ENCODE data around the gene TUNAR.

Gene TUNAR

DNA sequence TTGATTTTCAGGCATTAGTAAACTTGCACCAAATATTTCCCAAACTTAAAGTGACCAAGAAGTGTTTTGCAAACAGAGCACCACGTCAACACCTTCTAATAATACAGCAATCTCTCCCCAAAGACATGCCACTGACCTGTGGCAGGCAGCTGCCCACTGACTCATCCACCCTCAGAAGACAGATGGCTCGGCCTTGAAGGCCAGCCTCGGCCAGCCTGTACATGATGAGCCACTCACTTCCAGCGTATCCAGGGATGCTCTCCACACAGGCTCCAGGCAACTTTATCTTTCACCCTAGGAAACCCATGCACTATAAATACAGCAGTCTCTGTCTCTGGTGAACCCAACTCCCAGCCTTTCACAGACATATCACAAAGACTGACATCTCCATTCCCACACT, 62.7 kb downstream of the TUNAR start:
- H3K27ac ChIP-seq (ENCODE audit: low read length): no peak overlapping the region
- H3K9ac ChIP-seq (ENCODE audit: low read length in 2 of 2): no peak overlapping the region
- no peaks in the 10 kb centered on the region for H3K4me1 ChIP-seq (ENCODE audit: control insufficient read depth, insufficient read depth, low read length)
- no peaks in the 10 kb centered on the region for H3K36me3 ChIP-seq (ENCODE audit: control insufficient read depth in 2 of 2, insufficient read depth in 2 of 2, low read length in 2 of 2)
- no peaks in the 10 kb centered on the region for H3K9me3 ChIP-seq (ENCODE audit: control insufficient read depth in 2 of 2, low read length in 2 of 2)
- no peaks in the 10 kb centered on the region for H3K27me3 ChIP-seq (ENCODE audit: control insufficient read depth in 1 of 2, insufficient read depth in 2 of 2, low read length in 2 of 2)
- H3K4me3 ChIP-seq (ENCODE audit: low read length in 2 of 2): no peak overlapping the region

- H3K27me3 ChIP-seq (ENCODE audit: control insufficient read depth in 1 of 2, insufficient read depth in 2 of 2, low read length in 2 of 2): no peaks in the 10 kb centered on the region
- peaks cover 0 to 3% of the 10 kb centered on the region in 2 donors for H3K9me3 ChIP-seq (ENCODE audit: control insufficient read depth in 2 of 2, low read length in 2 of 2)
- H3K4me3 ChIP-seq (ENCODE audit: low read length in 2 of 2): no peak overlapping the region
- no peak overlapping the region for H3K27ac ChIP-seq (ENCODE audit: low read length)
- H3K4me1 ChIP-seq (ENCODE audit: control insufficient read depth, insufficient read depth, low read length): no peaks in the 10 kb centered on the region
- no peak overlapping the region for H3K9ac ChIP-seq (ENCODE audit: low read length in 2 of 2)
- H3K36me3 ChIP-seq (ENCODE audit: control insufficient read depth in 2 of 2, insufficient read depth in 2 of 2, low read length in 2 of 2): no peaks in the 10 kb centered on the region
Measured at GRCh38 chr14:95941897-95942296, 65.3 kb downstream of the TUNAR start.

DNA sequence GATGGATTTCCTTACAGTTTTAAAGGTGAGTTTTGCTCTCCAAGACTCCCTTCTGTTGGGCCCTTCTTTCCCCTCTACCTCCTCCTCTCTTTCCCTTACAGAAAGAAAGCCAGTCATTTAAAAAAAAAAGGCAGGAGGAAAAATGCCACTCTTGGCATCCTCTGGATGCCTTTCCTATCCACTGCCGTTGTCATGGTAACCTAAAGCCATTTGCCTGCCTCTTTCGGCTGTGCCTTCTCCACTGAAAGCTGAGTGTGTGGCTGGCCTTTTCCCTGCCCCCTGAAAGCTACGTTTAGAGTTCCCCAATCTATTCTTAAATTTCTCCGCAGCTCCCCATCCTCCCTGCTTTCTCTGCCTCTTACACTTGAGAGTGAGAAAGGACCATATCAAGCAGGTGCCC, 67.1 kb downstream of the TUNAR start:
- H3K36me3 ChIP-seq (ENCODE audit: control insufficient read depth in 2 of 2, insufficient read depth in 2 of 2, low read length in 2 of 2): no peaks in the 10 kb centered on the region
- no peak overlapping the region for H3K9ac ChIP-seq (ENCODE audit: low read length in 2 of 2)
- no peaks in the 10 kb centered on the region for H3K4me1 ChIP-seq (ENCODE audit: control insufficient read depth, insufficient read depth, low read length)
- H3K4me3 ChIP-seq (ENCODE audit: low read length in 2 of 2): no peak overlapping the region
- H3K9me3 ChIP-seq (ENCODE audit: control insufficient read depth in 2 of 2, low read length in 2 of 2): peaks cover 0 to 3% of the 10 kb centered on the region in 2 donors
- no peak overlapping the region for H3K27ac ChIP-seq (ENCODE audit: low read length)
- H3K27me3 ChIP-seq (ENCODE audit: control insufficient read depth in 1 of 2, insufficient read depth in 2 of 2, low read length in 2 of 2): peaks cover 0 to 2% of the 10 kb centered on the region in 2 donors

GRCh38 chr14:95944462-95944861, 67.8 kb downstream of the TUNAR start:
- Histone ChIP-seq H3K27me3 (ENCODE audit: control insufficient read depth in 1 of 2, insufficient read depth in 2 of 2, low read length in 2 of 2) (peaks cover 0 to 4% of the 10 kb centered on the region in 2 donors), H3K4me1 (ENCODE audit: control insufficient read depth, insufficient read depth, low read length) (no peaks in the 10 kb centered on the region), H3K27ac (ENCODE audit: low read length) (no peak overlapping the region), H3K36me3 (ENCODE audit: control insufficient read depth in 2 of 2, insufficient read depth in 2 of 2, low read length in 2 of 2) (no peaks in the 10 kb centered on the region), H3K4me3 (ENCODE audit: low read length in 2 of 2) (no peak overlapping the region), H3K9me3 (ENCODE audit: control insufficient read depth in 2 of 2, low read length in 2 of 2) (peaks cover 0 to 3% of the 10 kb centered on the region in 2 donors), H3K9ac (ENCODE audit: low read length in 2 of 2) (no peak overlapping the region)

GRCh38 chr14:95946867-95947266, 70.2 kb downstream of the TUNAR start:
- no peak overlapping the region for H3K27ac ChIP-seq (ENCODE audit: low read length)
- H3K4me1 ChIP-seq (ENCODE audit: control insufficient read depth, insufficient read depth, low read length): no peaks in the 10 kb centered on the region
- no peak overlapping the region for H3K9ac ChIP-seq (ENCODE audit: low read length in 2 of 2)
- peaks cover under 1 to 4% of the 10 kb centered on the region in 2 donors for H3K27me3 ChIP-seq (ENCODE audit: control insufficient read depth in 1 of 2, insufficient read depth in 2 of 2, low read length in 2 of 2)
- H3K9me3 ChIP-seq (ENCODE audit: control insufficient read depth in 2 of 2, low read length in 2 of 2): peaks cover 0 to 3% of the 10 kb centered on the region in 2 donors
- H3K4me3 ChIP-seq (ENCODE audit: low read length in 2 of 2): no peak overlapping the region
- no peaks in the 10 kb centered on the region for H3K36me3 ChIP-seq (ENCODE audit: control insufficient read depth in 2 of 2, insufficient read depth in 2 of 2, low read length in 2 of 2)

DNA sequence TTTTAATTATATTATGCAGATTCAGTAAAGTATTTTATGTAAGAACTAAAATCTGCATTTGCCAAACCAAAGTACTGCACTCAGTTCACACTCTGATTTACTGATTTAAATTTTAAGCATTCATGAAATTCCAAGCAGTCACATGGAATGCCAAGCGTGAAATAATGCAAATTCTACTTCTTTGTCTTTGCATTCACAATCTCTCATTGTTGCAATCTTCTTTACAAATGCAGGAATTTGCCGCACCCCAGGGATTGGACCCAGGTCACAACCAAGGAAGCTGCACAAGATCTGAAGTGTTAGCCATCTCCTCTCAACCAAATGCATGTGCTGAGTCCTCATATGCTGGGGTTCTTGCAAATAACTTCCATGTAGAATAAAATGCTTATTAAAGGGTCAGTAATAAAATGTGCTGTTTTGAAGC, 71.9 kb downstream of the TUNAR start:
- no peaks in the 10 kb centered on the region for H3K36me3 ChIP-seq (ENCODE audit: control insufficient read depth in 2 of 2, insufficient read depth in 2 of 2, low read length in 2 of 2)
- H3K27ac ChIP-seq (ENCODE audit: low read length): no peak overlapping the region
- no peaks in the 10 kb centered on the region for H3K4me1 ChIP-seq (ENCODE audit: control insufficient read depth, insufficient read depth, low read length)
- no peak overlapping the region for H3K4me3 ChIP-seq (ENCODE audit: low read length in 2 of 2)
- H3K9me3 ChIP-seq (ENCODE audit: control insufficient read depth in 2 of 2, low read length in 2 of 2): peaks cover 0 to 3% of the 10 kb centered on the region in 2 donors
- H3K27me3 ChIP-seq (ENCODE audit: control insufficient read depth in 1 of 2, insufficient read depth in 2 of 2, low read length in 2 of 2): peaks cover 4 to 5% of the 10 kb centered on the region in 2 donors
- H3K9ac ChIP-seq (ENCODE audit: low read length in 2 of 2): no peak overlapping the region

- H3K36me3 ChIP-seq (ENCODE audit: control insufficient read depth in 2 of 2, insufficient read depth in 2 of 2, low read length in 2 of 2): no peaks in the 10 kb centered on the region
- H3K27me3 ChIP-seq (ENCODE audit: control insufficient read depth in 1 of 2, insufficient read depth in 2 of 2, low read length in 2 of 2): peaks cover 4 to 11% of the 10 kb centered on the region in 2 donors
- no peak overlapping the region for H3K27ac ChIP-seq (ENCODE audit: low read length)
- H3K9me3 ChIP-seq (ENCODE audit: control insufficient read depth in 2 of 2, low read length in 2 of 2): no peaks in the 10 kb centered on the region
- H3K4me1 ChIP-seq (ENCODE audit: control insufficient read depth, insufficient read depth, low read length): no peaks in the 10 kb centered on the region
- no peak overlapping the region for H3K9ac ChIP-seq (ENCODE audit: low read length in 2 of 2)
- no peak overlapping the region for H3K4me3 ChIP-seq (ENCODE audit: low read length in 2 of 2)
Measured at GRCh38 chr14:95951359-95951758, 74.7 kb downstream of the TUNAR start.

GRCh38 chr14:95953111-95953724, 76.6 kb downstream of the TUNAR start:
- H3K27me3 ChIP-seq (ENCODE audit: control insufficient read depth in 1 of 2, insufficient read depth in 2 of 2, low read length in 2 of 2): peaks cover 4 to 11% of the 10 kb centered on the region in 2 donors
- H3K4me1 ChIP-seq (ENCODE audit: control insufficient read depth, insufficient read depth, low read length): no peaks in the 10 kb centered on the region
- no peaks in the 10 kb centered on the region for H3K36me3 ChIP-seq (ENCODE audit: control insufficient read depth in 2 of 2, insufficient read depth in 2 of 2, low read length in 2 of 2)
- H3K27ac ChIP-seq (ENCODE audit: low read length): no peak overlapping the region
- no peak overlapping the region for H3K4me3 ChIP-seq (ENCODE audit: low read length in 2 of 2)
- H3K9ac ChIP-seq (ENCODE audit: low read length in 2 of 2): no peak overlapping the region
- H3K9me3 ChIP-seq (ENCODE audit: control insufficient read depth in 2 of 2, low read length in 2 of 2): no peaks in the 10 kb centered on the region

DNA sequence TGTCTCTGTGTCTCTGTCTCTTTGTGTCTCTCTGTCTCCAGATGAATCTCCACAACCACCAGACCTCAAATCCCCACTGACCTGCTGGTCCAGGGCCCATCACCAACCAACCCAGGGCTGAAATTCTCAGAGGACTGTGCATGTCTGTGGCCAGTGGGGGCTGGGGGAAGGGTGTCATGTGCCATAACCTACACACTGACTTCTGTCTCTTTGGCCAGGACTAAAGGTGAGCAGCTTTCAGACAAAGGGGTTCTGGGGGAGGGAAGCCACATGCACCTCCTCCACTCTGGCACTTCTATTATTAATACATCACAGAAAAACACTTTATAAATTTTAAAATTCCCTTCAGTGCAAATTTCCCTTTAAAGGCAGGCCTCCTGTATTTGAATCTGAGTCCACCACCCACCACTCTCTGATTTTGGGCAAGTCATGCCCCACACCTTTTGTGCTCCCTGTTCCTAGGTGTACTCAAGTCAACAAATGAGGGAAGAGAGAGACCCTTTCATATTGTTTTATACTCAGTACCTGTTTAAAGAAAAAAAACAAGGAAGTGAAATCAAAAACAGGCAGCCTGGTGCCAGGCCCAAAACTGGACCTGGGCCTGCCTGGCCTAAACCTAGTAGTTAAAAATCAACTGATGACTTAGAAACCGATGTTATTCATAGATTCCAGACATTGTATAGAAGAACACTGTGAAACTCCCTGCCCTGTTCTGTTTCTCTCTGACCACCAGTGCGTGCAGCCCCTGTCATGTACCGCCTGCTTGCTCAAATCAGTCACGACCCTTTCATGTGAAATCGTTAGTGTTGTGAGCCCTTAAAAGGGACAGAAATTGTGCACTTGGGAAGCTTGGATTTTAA, 80.2 kb downstream of the TUNAR start:
- H3K27me3 ChIP-seq (ENCODE audit: control insufficient read depth in 1 of 2, insufficient read depth in 2 of 2, low read length in 2 of 2): peaks cover 0 to 13% of the 10 kb centered on the region in 2 donors
- H3K4me1 ChIP-seq (ENCODE audit: control insufficient read depth, insufficient read depth, low read length): no peaks in the 10 kb centered on the region
- no peak overlapping the region for H3K4me3 ChIP-seq (ENCODE audit: low read length in 2 of 2)
- H3K27ac ChIP-seq (ENCODE audit: low read length): no peak overlapping the region
- no peak overlapping the region for H3K9ac ChIP-seq (ENCODE audit: low read length in 2 of 2)
- H3K9me3 ChIP-seq (ENCODE audit: control insufficient read depth in 2 of 2, low read length in 2 of 2): peaks cover 0 to 4% of the 10 kb centered on the region in 2 donors
- no peaks in the 10 kb centered on the region for H3K36me3 ChIP-seq (ENCODE audit: control insufficient read depth in 2 of 2, insufficient read depth in 2 of 2, low read length in 2 of 2)

DNA sequence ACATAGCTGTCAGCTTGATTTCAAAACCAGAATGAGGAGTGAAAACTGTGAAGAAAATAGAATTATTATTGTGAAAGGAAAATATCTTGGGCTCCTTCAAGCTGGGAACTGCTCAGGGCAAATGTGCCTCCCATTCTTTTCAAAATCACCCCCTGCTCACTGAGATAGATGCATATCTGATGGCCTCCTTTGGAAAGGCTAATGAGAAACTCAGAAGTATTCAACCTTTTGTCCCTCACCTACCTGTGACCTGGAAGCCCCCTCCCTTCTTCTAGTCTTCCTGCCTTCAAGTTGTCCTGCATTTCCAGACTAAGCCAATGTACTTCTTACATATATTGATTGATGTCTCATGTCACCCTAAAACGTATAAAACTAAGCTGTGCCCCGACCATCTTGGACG, 81.5 kb downstream of the TUNAR start:
- Histone ChIP-seq H3K4me3 (ENCODE audit: low read length in 2 of 2) (no peak overlapping the region), H3K9ac (ENCODE audit: low read length in 2 of 2) (no peak overlapping the region), H3K27me3 (ENCODE audit: control insufficient read depth in 1 of 2, insufficient read depth in 2 of 2, low read length in 2 of 2) (peaks cover 0 to 14% of the 10 kb centered on the region in 2 donors), H3K27ac (ENCODE audit: low read length) (no peak overlapping the region), H3K9me3 (ENCODE audit: control insufficient read depth in 2 of 2, low read length in 2 of 2) (peaks cover 0 to 4% of the 10 kb centered on the region in 2 donors), H3K4me1 (ENCODE audit: control insufficient read depth, insufficient read depth, low read length) (no peaks in the 10 kb centered on the region), H3K36me3 (ENCODE audit: control insufficient read depth in 2 of 2, insufficient read depth in 2 of 2, low read length in 2 of 2) (no peaks in the 10 kb centered on the region)

DNA sequence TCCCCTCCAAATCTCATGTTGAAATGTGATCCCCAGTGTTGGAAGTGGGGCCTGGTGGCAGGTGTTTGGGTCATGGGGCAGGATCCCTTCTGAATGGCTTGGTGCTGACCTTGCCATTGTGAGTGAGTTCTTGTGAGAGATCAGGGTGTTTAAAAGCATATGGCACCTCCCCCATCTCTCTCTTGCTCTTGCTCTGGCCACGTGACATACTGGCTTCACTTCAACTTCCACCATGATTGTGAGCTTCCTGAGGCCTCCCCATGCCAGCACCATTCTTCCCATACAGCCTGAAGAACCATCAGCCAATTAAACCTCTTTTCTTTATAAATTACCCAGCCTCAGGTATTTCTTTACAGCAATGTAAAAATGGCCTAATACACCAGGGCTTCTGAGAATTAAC, 82.7 kb downstream of the TUNAR start:
- no peaks in the 10 kb centered on the region for H3K36me3 ChIP-seq (ENCODE audit: control insufficient read depth in 2 of 2, insufficient read depth in 2 of 2, low read length in 2 of 2)
- no peaks in the 10 kb centered on the region for H3K4me1 ChIP-seq (ENCODE audit: control insufficient read depth, insufficient read depth, low read length)
- no peak overlapping the region for H3K9ac ChIP-seq (ENCODE audit: low read length in 2 of 2)
- H3K9me3 ChIP-seq (ENCODE audit: control insufficient read depth in 2 of 2, low read length in 2 of 2): peaks cover 0 to 4% of the 10 kb centered on the region in 2 donors
- no peak overlapping the region for H3K27ac ChIP-seq (ENCODE audit: low read length)
- peaks cover 0 to 10% of the 10 kb centered on the region in 2 donors for H3K27me3 ChIP-seq (ENCODE audit: control insufficient read depth in 1 of 2, insufficient read depth in 2 of 2, low read length in 2 of 2)
- no peak overlapping the region for H3K4me3 ChIP-seq (ENCODE audit: low read length in 2 of 2)
